Endometrial microvascular endothelial cells (primary cell): ENCODE results near the gene SHCBP1L. TPM values are rescaled to one million over a fixed set of nuclear protein-coding genes. Genes with fewer than 3 reads are reported as not detected.

Source experiments
- in situ Hi-C: cut with HindIII; loops from 2 replicates; pipeline ENCODE4 v1.10.0; 2017; ENCODE audit warnings: low sequenced_read_pairs, low pct_unique_long_range_greater_than_20kb; ENCODE audit errors: inconsistent ontology term
- total RNA-seq: library from RNA; depleted of rRNA; stranded (reverse); fragments of >200 nt; gene quantifications from one replicate; pipeline ENCODE4 v1.2.3, GENCODE V29; 2015; ENCODE audit errors: inconsistent ontology term

SHCBP1L gene
- total RNA-seq: not detected

DNA sequence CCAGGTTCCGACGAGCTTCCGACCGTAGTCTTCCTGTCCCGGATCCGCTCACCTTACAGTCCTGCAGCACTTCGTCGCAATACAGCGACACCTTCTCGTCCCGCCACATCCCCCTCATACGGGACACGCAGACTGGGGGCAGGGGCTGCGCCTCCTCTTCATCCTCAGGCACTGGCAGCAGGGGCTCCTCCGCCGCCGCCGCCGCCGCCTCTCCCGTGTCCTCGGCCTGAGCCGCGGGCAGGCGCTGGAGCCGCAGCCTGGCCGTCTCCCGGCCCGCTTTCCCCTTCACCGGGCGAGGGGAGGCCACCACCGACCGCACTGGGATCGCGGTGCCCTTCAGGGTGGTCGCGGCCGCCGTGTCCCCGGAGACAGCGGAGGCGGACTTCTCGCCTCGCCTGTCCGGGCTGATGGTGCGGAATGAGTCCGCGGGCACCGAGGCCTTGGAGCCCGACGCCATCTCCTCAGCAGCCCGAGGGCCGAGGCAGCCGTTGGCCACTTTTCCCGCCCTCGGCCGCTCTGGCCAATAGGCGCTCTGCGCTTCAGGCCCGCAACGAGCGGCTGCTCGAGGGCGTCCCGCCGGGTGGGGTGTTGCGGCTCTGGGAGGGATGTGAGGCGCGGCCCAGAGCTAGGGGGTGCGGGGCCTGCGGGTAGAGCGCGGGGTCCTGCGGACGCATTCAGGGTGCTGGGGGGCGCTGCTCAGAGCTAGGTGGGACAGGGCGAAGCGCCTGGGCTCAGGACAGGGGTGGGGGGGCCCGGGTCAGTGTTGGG is at the start of gene SHCBP1L:
TSS of gene SHCBP1L (minus strand) at position 490 of the 768 bp plus-strand sequence. CDS start at position 457, 33 bp downstream.
- in situ Hi-C loops: no loop called here

DNA sequence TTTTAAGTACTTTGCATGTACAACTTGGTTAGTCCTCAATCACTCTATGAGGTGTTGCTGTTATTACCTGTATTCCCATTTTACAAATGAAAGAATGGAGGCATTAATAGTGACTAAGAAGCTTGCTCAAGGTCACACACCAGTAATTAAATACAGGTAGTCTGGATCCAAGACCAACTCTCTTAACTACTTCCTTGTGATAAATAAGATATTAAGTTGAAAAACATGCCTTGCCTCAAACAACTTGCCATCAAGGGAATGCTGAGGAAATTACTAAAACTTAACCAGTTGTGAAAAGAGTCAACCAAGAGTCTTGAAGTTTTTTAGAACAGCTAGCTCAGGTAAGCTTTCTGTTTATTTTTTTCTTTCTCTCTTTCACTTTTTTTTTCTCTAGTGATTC is 49.3 kb upstream of the SHCBP1L start:
- in situ Hi-C loops: no loop called here

DNA sequence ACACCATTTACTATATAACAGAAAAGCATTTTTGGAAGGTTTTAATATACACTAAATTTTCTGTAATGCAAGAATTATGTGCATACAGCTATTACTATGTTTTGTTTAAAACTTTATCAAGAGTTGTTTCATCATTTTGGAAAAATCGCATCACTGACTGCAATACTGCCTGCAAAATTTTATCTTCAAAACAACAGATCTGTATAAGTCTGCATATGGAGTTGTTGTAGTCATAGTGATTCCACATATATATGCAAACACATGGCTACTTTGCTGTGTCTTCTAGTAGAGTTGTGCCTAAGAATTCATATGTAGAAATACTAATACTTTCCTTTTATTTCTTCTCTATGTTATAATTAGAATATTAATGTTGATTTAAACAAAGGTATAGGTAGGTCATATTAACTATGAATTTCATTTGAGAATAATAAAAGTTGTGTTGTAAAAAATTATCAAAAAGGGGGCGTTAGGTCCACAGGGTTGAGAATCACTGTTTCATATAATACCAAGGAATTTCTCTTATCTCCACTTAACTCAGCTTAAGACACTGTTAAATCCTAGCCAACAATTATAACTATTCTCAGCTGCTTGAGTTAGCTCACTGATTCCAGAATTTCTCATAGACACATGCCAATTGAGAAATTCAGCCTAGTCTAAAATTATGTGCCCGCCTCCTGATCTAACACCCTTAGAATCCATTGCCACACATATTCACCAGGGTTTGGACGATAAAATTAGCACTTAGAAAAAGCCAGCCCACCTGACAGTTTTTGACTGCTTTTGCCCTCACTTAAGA is 47.4 kb upstream of the SHCBP1L start:
- in situ Hi-C loops: no loop called here

DNA sequence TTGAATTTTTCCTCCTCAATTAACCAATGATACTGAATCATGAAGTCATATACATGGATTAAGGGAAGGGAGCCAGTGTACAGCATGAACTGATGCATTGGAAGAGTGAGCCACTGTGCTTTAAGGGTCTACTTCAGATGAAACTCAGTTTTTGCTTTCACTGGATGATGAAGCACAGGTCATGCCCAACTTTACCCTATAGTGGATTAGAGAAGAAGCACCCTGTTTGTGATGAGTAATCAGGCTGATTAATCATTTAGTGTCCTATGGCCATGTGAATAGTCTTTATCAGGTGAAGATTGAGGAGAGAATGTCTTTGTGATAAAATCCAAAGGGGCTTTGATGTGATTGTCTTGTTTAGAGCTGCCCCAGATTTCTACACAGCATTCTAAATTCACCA is 45.5 kb upstream of the SHCBP1L start:
- in situ Hi-C loops: no loop called here

DNA sequence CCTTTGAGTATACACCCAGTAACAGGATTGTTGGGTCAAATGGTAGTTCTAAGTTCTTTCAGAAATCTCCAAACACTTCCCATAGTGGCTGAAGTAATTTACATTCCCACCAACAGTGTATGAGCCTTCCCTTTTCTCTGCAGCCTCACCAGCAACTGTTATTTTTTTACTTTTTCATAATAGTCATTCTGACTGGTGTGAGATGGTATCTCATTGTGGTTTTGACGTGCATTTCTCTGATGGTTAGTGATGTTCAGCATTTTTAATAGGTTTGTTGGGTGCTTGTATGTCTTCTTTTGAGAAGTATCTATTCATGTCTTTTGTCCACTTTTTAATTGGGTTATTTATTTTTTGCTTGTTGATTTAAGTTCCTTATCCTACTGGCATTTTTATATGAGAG is 43.9 kb upstream of the SHCBP1L start:
- in situ Hi-C loops: no loop called here

DNA sequence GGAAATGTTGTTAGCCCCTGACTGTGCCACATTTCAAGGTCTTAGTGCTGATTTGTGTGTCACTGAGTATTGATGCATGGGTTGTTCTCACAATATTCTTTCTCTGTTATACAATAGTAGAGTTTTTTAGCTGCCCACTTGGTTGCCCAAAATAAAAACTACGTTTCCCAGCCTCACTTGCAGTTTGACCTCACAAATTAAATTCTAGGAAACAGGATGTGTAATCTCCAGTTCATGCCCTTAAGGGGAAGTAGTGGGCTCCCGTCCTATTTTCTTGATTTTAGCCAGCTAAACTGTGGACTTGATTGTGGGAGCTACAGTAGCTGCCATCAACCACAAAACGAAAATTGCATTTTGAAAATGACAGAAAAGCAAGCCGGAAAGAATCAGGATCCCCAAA is 42.9 kb upstream of the SHCBP1L start:
- in situ Hi-C loops: no loop called here

DNA sequence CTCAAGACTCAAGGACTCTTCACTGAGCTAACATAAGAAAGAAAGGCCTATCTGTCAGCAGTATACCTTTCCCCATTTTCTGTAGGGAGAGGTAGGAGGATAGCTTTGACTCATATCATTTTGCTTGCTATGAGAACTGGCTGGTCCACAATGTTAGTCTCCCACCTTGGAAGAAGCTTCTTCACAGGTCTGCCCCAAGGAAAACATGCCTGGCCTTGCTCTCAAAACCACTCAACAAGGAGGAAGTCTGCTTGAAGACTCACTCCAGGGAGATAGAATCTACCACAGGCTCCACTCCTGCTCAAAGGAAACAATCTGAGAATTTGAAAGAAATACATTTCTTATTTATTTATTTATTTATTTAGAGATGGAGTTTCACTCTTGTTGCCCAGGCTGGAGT is 40.8 kb upstream of the SHCBP1L start:
- in situ Hi-C loops: no loop called here

DNA sequence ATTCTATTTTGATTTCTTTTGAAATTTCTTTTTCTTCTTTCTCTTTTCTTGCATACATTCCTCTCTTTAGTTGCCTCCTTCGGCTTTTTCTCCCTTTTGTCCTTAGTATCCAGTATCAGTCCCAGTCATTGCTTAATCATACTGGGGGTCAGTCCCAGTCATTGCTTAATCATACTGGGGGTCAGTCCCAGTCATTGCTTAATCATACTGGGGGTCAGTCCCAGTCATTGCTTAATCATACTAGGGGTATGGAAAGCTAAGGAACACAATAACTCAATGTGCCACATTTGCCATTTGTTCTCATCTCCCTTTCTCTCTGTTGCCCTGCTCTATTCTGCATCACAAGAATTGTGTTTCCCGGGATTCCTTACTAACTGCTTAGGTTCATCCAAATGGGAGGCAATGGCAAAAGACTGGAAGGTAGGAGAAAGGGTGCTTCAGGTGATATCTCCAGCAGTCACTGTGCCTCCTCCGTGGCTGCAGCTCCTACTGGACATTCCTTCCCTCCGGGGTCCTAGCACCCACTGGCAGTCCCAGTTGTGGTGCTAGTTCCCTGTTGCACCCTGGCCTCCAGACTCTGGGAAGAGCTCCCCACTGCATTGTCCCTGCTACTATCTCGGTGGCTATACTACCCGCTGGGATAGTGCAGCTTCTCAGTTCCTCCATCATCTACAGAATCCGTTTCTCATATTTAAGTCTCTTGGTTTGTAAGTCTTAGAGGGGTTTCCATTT is 37.6 kb upstream of the SHCBP1L start:
- in situ Hi-C loops: no loop called here

DNA sequence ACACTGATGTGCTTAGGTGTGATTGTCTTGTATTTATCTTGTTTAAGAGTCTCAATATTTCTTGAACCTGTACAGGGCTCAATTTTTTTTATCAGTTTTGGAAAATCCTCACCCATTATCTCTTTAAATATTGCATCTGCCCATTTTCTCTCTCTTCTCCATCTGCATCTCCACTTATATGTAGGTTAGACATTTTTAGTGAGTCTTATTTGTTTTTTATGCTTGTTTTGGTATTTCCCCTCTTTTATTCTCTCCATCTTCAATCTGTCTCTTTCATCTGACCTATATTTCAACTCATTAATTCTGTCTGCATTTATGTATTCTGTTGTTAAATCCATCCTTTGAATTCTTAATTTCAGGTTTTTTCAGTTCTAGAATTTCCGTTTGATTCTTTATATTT is 32.9 kb upstream of the SHCBP1L start:
- in situ Hi-C loops: no loop called here

DNA sequence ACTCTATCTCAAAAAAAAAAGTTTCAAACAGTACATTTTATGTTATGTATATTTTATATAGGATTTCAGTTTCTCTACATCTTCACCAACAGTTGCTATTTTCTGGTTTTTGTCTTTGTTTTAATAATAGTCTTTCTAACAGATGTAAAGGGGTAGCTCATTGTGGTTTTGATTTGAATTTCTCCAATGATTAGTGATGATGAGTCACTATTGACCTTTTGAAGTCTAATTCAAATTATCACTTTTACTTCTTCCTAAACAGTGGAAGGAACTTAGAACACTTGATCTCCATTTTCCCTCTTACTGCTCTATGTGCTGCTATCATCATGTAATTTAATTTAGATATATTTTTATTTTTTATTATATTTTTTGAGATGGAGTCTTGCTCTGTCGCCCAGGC is 31.7 kb upstream of the SHCBP1L start:
- in situ Hi-C loops: no loop called here

DNA sequence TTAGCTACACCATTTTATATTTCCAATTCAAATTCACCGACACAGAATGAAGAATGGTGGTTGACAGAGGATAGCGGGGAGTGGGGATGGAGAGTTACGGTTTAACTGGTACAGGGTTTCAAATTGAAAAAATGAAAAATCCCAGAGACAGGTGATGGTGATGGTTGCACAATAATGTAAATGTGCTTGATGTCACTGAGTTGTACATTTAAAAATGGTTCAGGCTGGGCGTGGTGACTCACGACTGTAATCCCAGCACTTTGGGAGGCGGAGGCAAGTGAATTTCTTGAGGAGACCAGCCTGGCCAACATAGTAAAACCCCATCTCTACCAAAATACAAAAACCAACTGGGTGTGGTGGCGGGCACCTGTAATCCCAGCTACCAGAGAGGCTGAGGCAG is 31.2 kb upstream of the SHCBP1L start:
- in situ Hi-C loops: no loop called here

DNA sequence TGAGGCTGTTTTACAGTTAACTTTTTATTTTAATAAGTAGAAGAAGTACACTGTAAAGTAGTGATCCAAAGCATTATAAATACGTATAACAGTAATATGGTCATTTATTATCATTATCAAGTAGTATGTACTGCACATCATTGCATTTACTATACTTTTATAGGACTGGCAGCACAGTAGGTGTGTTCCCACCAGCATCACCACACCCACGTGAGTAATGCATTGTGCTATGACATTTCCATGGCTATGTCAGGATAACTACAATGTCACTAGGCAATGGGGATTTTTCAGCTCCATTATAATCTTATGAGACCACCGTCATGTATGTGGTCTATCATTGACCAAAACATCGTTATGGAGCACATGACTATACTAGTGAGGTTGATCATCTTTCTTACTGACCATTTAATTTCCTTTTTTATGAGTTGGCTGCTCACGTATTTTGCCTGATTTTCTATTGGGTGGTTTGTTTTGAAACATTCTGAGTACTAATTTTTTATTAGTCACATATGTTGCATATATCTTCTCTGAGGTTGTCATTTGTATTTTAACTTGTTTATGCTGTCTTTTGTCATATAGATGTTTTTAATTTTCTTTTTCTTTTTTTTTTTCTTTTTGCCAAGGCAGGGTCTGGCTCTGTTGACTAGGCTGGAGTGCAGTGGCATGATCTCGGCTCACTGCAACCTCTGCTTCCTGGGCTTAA is 25.3 kb upstream of the SHCBP1L start:
- in situ Hi-C loops: no loop called here

DNA sequence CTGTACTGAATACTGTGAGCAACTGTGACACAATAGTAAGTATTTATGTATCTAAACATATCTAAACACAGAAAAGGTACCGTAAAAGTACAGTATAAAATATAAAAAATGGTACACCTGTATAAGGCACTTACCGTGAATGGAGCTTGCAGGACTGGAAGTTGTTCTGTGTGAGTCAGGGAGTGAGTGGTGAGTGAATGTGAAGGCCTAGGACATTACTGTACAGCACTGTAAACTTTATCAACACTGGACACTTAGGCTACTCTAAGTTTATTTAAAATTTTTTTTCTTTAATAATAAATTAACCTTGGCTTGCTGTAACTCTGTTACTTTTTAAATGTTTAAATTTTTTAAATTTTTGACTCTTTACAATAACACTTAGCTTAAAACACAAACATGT is 24.5 kb upstream of the SHCBP1L start:
- in situ Hi-C loops: no loop called here

DNA sequence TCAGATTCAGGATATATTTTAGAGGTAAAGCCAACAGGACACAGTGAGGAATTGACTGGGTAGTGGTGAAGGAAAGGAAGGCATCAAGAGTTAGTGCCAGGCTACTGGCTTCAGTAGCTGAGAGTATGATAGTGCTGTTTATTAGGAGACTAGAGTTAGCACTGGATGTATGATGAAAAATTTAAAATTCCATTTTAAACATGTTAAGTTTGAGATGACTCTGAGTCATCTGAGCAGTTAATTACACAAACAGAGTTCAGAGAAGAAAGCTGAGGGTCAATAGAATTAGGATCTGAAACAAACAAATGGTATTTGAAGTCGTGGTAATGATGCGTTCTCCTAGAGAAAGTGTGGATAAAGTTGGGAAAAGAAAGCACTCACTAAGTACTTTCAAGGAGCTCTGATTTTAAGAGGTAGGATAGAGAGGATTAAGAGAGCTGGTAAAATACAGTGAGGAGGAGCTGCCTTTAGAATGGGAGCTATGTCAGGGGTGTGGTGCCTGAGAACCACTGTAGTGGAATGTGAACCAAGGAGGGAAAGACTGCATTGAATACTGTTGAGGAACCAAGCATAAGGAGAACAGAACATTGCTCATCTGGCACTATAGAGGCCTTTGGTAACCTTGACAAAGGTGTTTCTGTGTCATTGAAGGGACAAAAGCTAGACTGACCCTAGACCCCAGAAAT is 21.7 kb upstream of the SHCBP1L start:
- in situ Hi-C loops: no loop called here

DNA sequence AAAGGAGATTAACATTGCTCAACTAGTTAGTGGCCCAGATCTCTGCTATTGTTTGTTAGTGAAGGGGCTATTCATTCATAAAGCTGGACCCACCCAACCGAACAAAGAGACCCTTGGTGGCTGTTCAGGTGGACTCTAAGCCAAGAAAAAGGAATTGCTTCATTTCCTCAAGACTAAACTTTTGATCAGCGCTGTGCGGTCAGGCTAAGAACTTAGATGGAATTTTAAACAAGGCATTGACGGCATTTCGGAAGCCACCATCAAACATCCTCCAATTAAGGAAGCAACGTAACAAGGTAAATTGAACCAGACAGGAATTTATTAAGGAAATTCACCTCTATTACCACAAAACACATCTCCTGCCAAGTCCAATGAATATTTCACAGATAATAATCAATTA is 19.9 kb upstream of the SHCBP1L start:
- in situ Hi-C loops: no loop called here

DNA sequence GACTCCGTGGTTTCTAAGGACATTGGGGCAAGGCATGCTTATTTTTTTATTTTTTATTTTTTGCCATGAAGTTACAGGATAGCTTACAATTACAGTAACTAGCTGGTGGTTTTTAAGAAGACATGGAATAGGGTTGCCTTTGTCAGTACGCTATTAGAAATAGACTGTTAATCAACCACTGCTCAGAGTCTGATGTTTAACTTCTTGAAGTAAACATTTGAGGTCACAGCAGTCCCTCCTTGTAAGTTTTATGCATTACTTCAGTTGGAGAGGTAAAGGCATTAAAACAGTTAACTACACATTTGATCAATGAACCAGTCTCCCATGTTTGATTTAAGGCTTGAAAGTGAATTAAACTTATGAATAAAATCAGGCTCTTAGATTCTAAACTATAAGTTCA is 19.3 kb upstream of the SHCBP1L start:
- in situ Hi-C loops: no loop called here

DNA sequence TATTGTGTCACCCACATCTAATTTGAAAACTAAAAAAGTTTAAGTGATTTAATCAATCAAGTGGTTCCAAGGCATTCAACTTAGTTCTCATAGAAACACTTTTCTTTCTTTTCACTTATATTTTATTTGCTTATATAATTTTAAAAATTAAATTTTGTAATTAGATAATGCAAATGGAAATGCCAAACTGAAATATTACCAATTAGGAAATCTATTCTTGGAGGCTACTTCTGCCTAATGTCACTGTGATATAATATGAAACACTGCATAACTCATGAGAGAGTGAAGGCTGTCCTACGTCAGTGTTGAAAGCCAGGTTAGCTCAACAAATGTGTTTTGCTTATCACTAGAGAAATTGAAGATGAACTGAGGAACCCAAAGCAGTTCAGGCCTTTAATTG is 18.3 kb upstream of the SHCBP1L start:
- in situ Hi-C loops: no loop called here

DNA sequence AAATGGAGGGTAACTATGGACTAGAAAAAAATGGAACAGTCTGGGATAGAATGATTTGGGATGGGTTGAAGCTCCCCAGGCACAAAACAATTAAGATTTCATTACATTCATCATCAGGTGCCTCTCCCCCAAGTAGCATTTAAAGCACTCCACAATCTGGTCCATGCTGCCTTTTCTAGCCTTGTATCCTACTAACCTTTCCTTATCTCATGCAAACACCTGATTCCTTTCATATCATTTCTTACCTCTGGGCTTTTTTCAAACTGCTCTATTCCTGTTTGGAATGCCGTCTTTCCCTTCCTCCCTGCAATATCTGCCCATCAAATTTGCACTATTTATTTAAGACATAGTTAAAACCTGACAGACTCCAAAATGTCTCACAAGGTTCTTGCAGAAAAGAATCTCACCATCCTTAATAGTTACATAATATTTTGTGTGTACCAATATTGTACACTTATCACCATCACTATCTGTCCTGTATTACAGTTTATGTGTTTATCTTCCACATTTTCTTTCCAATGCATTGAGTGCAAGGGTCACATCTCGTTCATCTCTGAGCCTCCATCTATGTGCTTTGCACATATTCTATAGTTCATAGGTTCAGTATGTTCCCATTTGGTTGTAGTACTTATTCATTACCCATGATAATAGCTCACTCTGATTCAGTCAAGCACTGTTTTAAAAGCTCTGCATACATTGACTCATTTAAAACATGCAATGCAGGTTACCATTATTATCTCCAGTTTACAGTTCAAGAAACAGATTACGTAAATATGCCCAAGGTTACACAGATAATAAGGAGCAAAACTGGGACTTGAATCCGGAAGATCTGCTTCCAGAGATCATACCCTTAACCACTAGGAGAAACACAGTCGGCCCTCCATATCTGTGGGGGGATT is 16.1 kb upstream of the SHCBP1L start:
- in situ Hi-C loops: no loop called here
